HK-2 (cell line): ENCODE data around the gene ZFYVE16.
A peak's percentile ranks its signal among the peaks of the same experiment; 100 is the strongest.
"Not testable (repeated sequence)": the region's sequence is repeated elsewhere in the genome, so short reads cannot be mapped to it uniquely, and the experiment has no call there.

Experiments used
- DNase-seq: peaks from one replicate; pipeline ENCODE4 v3.0.0-alpha.2; 2018; ENCODE audit not compliant: unreplicated experiment

The ZFYVE16 gene

GRCh38 chr5:80407735-80408483 lies at the start of gene ZFYVE16:
ZFYVE16 (plus strand) TSS chr5:80408064; CDS start chr5:80434148, 26,084 bp downstream.
- peak; percentile 94 for DNase-seq

- no peak for DNase-seq
Observed at GRCh38 chr5:80360914-80361444, 46.9 kb upstream of the ZFYVE16 start.

GRCh38 chr5:80364892-80365291 lies 43.0 kb upstream of the ZFYVE16 start:
- no peak for DNase-seq

DNA sequence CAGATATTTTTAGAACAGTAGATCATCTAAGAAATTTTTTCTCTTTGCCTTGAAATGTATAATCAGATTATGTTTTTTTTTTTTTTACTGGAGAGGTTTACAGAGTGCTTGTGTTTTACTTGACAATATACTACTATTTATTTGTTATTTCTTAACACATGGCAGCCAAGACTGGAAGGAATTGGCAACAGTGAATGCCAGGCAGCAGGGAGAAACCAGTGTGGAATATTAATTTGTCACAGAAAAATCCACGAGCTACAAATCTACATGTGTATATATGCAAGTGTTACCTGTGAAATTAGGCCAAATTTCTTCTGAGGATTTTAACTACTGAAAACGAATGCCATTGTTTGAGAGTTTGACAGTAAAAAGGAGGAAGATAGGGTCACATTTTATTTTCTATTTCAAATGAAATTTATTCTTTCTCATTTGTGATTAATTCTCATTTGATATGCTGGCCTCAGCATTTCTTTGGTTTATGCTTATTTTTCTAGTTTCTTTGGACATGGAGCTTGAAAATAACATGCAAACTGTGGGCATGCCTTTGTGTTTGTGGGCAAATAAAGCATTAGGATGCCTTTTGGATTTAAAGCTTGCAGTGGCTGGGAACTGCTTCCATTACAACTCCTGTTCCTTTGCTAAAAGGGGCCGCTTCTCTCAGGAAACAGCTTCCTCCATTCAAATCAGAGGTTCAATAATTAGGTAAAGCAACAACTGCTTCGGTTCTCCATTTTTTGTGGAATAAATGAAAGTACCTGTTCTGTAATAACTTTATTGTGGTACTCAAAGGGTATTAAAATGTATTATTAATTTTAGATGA lies 39.0 kb upstream of the ZFYVE16 start:
- no peak for DNase-seq

- DNase-seq = no peak
Observed at GRCh38 chr5:80369521-80369920, 38.3 kb upstream of the ZFYVE16 start.

DNA sequence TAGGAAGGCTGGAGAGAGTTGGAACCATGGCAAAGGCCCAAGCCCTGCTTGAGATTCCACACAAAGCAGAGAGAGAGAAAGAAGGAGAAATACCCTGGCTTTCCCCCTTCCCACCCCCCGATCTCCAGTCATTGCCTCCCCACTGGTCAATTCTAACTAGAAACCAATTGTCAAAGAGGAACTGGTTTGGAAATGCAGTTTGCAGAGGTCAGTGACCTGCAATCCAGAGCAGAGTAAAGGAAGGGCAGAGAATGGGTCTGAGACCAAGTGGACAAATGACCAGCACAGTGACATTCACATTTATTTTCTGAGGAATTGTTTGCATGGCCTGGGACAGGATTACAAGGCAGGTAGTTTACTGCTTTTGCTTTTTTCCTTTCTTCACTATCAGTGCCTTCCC lies 37.5 kb upstream of the ZFYVE16 start:
- no peak for DNase-seq

- no peak for DNase-seq
Observed at GRCh38 chr5:80372780-80373179, 35.1 kb upstream of the ZFYVE16 start.

DNA sequence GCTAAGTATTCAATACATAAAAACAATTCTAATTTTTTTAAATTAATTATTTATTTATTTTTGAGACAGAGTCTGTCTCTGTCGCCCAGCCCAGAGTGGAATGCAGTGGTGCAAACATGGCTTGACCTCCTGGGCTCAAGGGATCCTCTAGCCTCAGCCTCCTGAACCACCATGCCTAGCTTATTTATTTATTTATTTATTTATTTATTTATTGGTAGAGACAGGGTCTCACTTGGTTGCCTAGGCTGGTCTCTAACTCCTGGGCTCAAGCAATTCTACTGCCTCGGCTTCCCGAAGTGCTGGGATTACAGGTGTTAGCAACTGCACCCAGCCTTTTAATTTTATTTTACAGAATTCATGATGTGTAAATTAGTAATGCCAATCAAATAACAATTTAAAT lies 33.7 kb upstream of the ZFYVE16 start:
- no peak for DNase-seq

GRCh38 chr5:80376557-80376956 lies 31.3 kb upstream of the ZFYVE16 start:
- no peak for DNase-seq

- no peak for DNase-seq
Observed at GRCh38 chr5:80382488-80382887, 25.4 kb upstream of the ZFYVE16 start.

- no peak for DNase-seq
Observed at GRCh38 chr5:80387063-80387768, 20.6 kb upstream of the ZFYVE16 start.

GRCh38 chr5:80389580-80389979 lies 18.3 kb upstream of the ZFYVE16 start:
- DNase-seq = no peak

DNA sequence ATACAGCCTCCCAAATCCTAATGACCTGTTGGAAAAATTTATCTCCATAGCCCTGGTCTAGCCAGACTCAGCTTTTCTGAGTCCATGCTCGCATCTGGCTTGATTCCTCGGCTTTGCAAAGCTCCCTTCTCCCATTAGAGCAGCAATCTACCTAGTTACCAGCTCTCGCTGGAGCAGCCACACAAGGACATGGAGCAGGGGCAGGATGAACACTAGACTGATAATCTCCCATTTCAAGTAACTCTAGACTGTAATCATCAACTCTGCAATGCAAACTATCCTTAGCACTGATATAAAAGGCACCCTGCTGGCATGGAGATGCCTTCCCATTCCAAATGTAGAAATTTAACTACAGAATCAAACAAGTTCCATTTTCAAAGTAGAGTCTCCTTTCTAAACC lies 17.5 kb upstream of the ZFYVE16 start:
- DNase-seq = not testable (repeated sequence)

- not testable (repeated sequence) for DNase-seq
Observed at GRCh38 chr5:80391267-80391666, 16.6 kb upstream of the ZFYVE16 start.

- DNase-seq = no peak
Observed at GRCh38 chr5:80399526-80400239, 8.2 kb upstream of the ZFYVE16 start.

DNA sequence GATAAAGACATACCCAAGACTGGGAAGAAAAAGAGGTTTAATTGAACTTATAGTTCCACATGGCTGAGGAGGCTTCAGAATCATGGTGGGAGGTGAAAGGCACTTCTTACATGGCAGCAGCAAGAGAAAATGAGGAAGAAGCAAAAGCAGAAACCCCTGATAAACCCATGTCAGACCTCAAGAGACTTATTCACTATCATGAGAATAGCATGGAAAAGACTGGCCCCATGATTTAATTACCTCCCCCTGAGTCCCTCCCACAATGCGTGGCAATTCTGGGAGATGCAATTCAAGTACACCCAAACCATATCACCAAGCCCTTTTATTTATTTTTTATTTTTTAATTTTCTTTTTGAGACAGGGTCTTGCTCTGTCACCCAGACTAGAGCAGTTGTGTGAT lies 7.5 kb upstream of the ZFYVE16 start:
- not testable (repeated sequence) for DNase-seq

DNA sequence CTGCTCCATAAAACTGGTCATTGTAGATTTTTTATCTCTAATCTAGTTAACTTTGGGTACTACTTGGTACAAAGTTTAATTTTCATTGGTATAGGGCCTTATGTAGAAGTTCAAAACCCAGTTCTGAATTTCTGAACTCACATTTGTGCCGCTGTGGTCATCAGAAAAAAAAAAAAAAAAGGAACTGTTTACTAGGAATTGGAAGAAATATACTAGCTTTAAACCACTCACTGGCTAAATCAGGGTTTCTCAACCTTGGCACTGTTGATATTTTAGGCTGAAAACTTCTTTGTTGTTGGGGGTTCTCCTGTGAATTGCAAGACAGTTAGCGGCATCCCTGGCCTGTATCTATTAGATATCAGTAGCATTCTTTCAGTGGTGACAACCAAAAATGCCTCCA lies 4.1 kb upstream of the ZFYVE16 start:
- DNase-seq = no peak

DNA sequence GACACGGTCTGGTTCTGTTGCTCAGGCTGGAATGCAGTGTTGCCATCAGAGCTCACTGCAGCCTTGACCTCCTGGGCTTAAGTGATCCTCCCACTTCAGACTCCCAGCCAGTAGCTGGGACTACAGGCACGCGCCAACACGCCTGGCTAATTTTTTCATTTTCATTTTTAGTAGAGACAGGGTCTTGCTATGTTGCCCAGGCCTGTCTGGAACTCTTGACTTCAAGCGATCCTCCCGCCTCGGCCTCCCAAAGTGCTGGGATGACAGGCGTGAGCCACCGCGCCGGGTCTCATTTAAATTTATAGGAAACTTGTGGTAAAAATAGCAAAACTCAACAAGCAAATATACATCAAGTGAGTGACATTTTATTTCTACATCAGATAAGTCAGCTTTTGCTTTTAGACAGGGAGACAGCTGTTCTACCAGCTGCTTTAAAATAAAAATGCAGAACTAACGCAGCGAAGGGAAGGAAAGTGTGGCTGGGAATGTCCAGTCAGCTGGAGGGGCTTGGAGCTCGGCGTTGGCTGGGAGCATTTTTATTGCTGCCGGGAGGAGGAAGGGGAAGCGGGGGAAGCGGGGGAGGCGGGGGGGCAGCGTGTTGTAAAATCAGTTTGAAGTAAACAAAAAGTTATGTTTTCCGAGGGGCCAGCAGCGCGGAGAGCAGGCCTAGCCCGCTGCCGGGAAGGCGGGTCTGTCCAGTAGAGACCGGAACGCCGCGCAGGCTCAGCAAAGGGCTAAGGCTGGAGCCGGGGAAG lies 707 bp upstream of the ZFYVE16 start:
- no peak for DNase-seq

GRCh38 chr5:80408484-80409366 lies 861 bp downstream of the ZFYVE16 start:
- peak; percentile 63 for DNase-seq
